ENCODE measurements around the gene PELI1.
A peak's percentile ranks its signal among the peaks of the same experiment; 100 is the strongest.

Gene PELI1

DNA sequence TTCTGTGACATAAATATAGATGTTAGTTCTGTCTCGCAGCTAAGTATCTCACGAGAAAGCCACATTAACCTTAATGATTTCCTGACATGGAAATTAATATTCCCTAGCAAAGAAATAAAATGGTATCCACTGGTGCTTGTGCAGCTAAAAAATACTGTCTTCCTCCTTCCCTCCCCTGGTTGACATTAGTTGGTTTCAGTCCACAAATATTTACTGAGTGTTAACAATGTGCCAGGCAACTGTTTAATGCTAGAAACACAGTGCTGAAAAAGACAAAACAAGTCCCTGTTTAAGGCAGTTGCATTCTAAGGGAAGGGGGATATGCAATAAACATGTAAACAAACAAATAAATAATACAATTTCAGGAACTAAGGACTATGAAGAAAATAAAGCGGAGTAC lies 80.8 kb downstream of the PELI1 start:
- Histone ChIP-seq H3K27ac (ENCODE audit: low read depth, low read length, severe bottlenecking) (peak overlapping the region; percentile 89), H3K4me3 (ENCODE audit: extremely low read depth, insufficient read depth, low read length, poor library complexity, severe bottlenecking) (no peak overlapping the region), H3K9me3 (ENCODE audit: control insufficient read depth, low read length) (no peaks in the 10 kb centered on the region), H3K4me1 (ENCODE audit: control insufficient read depth, insufficient read depth, low read length, poor library complexity, severe bottlenecking) (peaks cover 25% of the 10 kb centered on the region), H3K36me3 (ENCODE audit: control insufficient read depth, insufficient read depth, low read length) (no peaks in the 10 kb centered on the region)
- WGBS, 2 experiments (ENCODE audit: insufficient coverage in 2 of 2) = 100% methylated on average over 1 of the region's 3 CpGs

DNA sequence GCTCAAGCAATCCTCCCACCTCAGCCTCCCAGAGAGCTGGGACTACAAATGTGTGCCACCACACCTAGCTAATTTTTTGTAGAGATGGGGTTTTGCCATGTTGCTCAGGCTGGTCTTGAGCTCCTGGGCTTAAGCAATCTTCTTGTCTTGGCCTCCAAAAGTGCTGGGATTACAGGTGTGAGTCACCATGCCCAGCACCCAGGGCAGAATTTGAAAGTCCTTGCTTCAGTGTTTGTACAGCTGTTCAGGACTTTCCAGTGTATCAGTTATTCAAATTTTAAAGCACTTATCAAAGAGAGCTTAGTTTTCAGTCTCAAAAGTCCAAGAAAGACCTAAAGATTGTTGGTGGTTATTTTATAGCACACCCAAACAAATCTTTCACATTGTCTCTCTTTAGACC lies 81.4 kb downstream of the PELI1 start:
- Histone ChIP-seq H3K4me3 (ENCODE audit: extremely low read depth, insufficient read depth, low read length, poor library complexity, severe bottlenecking) (no peak overlapping the region), H3K36me3 (ENCODE audit: control insufficient read depth, insufficient read depth, low read length) (no peaks in the 10 kb centered on the region), H3K27ac (ENCODE audit: low read depth, low read length, severe bottlenecking) (no peak overlapping the region), H3K9me3 (ENCODE audit: control insufficient read depth, low read length) (no peaks in the 10 kb centered on the region), H3K4me1 (ENCODE audit: control insufficient read depth, insufficient read depth, low read length, poor library complexity, severe bottlenecking) (peaks cover 25% of the 10 kb centered on the region)

DNA sequence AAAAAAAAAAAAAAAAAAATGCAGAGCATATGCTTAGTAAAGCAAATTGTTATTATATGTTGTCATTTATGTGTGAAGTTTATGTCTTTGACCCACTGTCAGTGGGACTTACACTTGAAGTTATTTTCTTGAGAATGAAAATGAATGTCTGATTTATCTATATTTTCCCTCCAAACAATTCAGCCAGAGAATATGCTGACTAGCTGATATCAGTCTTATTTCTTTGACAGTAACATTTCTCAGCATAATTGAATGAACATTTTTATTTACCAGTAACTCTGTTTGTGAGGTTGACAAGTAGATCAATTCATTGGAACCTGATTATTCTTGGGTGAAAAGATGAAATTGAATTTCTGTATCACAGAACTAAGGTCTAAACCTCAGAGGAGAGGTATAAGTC lies 85.0 kb downstream of the PELI1 start:
- Histone ChIP-seq H3K4me3 (ENCODE audit: extremely low read depth, insufficient read depth, low read length, poor library complexity, severe bottlenecking) (no peak overlapping the region), H3K9me3 (ENCODE audit: control insufficient read depth, low read length) (no peaks in the 10 kb centered on the region), H3K36me3 (ENCODE audit: control insufficient read depth, insufficient read depth, low read length) (no peaks in the 10 kb centered on the region), H3K4me1 (ENCODE audit: control insufficient read depth, insufficient read depth, low read length, poor library complexity, severe bottlenecking) (peaks cover 19% of the 10 kb centered on the region), H3K27ac (ENCODE audit: low read depth, low read length, severe bottlenecking) (no peak overlapping the region)

DNA sequence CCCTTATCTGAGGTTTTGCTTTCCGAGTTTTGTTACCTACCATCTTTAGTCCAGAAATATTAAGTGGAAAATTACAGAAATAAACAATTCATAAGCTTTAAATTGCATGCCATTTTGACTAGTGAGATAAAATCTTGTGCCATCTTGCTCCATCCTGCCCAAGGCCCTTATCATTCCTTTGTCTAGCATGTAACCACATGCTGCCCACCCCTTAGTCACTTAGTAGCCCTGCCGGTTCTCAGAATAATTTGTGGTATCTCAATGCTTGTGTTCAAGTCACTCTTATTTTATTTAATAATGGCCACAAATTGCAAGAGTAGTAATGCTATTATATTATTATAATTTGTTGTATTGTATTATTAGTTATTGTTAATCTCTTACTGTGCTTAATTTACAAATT lies 88.2 kb downstream of the PELI1 start:
- H3K4me1 ChIP-seq (ENCODE audit: control insufficient read depth, insufficient read depth, low read length, poor library complexity, severe bottlenecking) = no peaks in the 10 kb centered on the region
- H3K27ac ChIP-seq (ENCODE audit: low read depth, low read length, severe bottlenecking) = no peak overlapping the region
- no peaks in the 10 kb centered on the region for H3K9me3 ChIP-seq (ENCODE audit: control insufficient read depth, low read length)
- no peaks in the 10 kb centered on the region for H3K36me3 ChIP-seq (ENCODE audit: control insufficient read depth, insufficient read depth, low read length)
- WGBS, 2 experiments (ENCODE audit: insufficient coverage in 2 of 2) = no CpG with 5 or more reads among the region's 2 CpGs
- H3K4me3 ChIP-seq (ENCODE audit: extremely low read depth, insufficient read depth, low read length, poor library complexity, severe bottlenecking) = no peak overlapping the region

DNA sequence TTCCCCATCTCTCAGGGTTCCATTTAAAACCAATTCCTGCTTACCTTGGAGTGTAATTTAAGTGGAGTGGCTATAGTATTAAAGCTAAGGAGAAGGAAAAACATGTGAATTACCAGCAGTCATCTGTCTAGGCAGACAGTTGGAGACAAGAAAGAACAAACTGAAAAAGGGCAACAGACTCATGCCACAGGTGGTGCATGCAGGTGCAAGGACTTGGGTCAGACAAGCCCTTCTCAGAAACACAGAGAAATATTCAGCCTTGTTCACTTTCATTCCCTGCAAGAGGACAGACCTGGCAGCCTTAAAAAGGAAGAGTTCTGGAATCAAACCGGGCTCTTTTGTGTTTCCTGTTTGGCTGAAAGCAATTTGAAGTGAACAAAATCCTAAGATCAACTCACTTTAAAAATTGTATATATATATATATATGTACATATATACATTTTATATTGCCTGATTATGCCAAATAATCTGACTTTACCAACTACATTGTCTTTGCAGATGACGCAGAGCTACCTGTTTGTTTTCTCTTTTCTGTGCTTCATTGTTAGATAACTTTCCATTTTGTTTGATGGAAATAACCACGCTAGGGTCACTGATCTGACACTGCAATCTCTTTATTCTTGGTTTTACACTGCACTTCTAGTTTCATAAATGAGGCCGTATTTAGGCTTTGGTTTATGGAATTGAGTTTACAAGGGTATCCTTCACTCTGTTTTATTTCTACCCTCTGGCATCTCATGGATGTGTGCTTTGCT lies 89.9 kb downstream of the PELI1 start:
- Histone ChIP-seq H3K36me3 (ENCODE audit: control insufficient read depth, insufficient read depth, low read length) (no peaks in the 10 kb centered on the region), H3K27ac (ENCODE audit: low read depth, low read length, severe bottlenecking) (no peak overlapping the region), H3K9me3 (ENCODE audit: control insufficient read depth, low read length) (no peaks in the 10 kb centered on the region), H3K4me3 (ENCODE audit: extremely low read depth, insufficient read depth, low read length, poor library complexity, severe bottlenecking) (no peak overlapping the region), H3K4me1 (ENCODE audit: control insufficient read depth, insufficient read depth, low read length, poor library complexity, severe bottlenecking) (no peaks in the 10 kb centered on the region)
- no CpG with 5 or more reads among the region's 4 CpGs for WGBS, 2 experiments (ENCODE audit: insufficient coverage in 2 of 2)

DNA sequence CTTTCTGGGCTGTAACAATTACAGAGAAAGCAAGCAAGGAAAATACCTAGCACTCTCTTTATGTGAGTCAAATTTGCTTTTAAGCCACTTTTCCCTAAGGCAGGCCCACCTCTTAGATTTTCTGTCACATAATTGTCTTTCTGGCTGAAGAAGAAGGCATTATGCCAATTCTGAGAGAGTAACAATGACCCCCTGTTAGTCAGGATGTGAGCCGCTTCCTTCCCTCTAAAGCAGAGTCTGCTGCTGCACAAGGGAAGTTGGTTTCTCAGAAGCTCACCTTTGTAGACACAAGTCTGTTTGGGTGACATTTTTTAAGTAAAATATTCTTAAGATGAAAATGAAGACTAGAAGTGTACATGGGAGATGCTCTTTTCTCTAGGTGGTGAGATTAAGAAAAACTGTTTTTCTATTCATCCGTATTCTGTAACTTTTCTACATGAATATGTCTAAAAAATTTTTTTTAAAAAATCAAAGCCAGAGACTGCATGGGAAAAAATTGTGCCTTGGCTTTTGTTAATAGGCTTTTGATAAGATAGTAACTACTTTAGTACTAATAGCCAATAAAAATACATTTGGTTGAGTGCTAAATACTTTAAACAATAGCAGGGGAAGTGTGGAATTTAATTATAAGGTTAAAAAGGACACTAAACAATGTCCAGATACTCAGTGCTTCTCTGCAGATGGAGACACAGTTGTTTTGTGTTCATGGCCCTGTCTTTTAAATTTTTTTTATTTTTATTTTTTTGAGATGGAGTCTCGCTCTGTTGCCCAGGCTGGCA lies 91.6 kb downstream of the PELI1 start:
- H3K4me3 ChIP-seq (ENCODE audit: extremely low read depth, insufficient read depth, low read length, poor library complexity, severe bottlenecking) = no peak overlapping the region
- H3K36me3 ChIP-seq (ENCODE audit: control insufficient read depth, insufficient read depth, low read length) = no peaks in the 10 kb centered on the region
- no peak overlapping the region for H3K27ac ChIP-seq (ENCODE audit: low read depth, low read length, severe bottlenecking)
- no peaks in the 10 kb centered on the region for H3K9me3 ChIP-seq (ENCODE audit: control insufficient read depth, low read length)
- WGBS, 2 experiments (ENCODE audit: insufficient coverage in 2 of 2) = 100% methylated on average over 1 of the region's 3 CpGs; no CpG with 5 or more reads in 1 of the 2 experiments
- H3K4me1 ChIP-seq (ENCODE audit: control insufficient read depth, insufficient read depth, low read length, poor library complexity, severe bottlenecking) = peaks cover 3% of the 10 kb centered on the region

DNA sequence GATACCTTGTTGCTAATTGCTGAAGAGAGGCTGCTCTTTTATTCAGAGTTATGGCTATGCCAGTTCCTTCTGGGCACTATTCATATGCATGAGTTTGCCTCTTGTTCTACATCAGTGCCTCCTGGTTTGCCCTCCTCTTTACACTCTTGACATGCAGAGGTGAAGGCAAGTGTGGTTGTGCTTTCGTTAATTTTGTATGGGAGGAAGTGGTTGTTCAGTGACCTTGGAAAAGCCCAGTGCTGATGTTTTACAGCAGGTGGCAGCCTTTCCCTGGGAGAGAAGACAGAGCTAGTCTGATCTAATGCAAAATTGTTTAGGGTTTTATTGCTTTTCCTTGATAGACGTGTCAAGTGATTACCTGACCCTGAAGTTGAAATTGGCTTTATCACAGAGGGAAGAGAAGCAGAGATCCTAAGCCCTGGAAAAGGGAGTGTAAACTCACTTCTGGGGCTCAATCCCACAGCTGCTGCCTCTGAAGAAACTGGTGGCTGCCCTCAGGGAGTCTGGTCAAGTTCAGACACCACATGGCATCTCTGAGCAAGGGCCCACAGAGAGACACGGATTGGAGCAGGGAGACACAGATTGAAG lies 94.5 kb downstream of the PELI1 start:
- Histone ChIP-seq H3K4me3 (ENCODE audit: extremely low read depth, insufficient read depth, low read length, poor library complexity, severe bottlenecking) (no peak overlapping the region), H3K27ac (ENCODE audit: low read depth, low read length, severe bottlenecking) (no peak overlapping the region), H3K4me1 (ENCODE audit: control insufficient read depth, insufficient read depth, low read length, poor library complexity, severe bottlenecking) (peaks cover 3% of the 10 kb centered on the region), H3K36me3 (ENCODE audit: control insufficient read depth, insufficient read depth, low read length) (no peaks in the 10 kb centered on the region), H3K9me3 (ENCODE audit: control insufficient read depth, low read length) (no peaks in the 10 kb centered on the region)
- 4 to 21% methylated on average over 2 of the region's 3 CpGs for WGBS, 2 experiments (ENCODE audit: insufficient coverage in 2 of 2)

DNA sequence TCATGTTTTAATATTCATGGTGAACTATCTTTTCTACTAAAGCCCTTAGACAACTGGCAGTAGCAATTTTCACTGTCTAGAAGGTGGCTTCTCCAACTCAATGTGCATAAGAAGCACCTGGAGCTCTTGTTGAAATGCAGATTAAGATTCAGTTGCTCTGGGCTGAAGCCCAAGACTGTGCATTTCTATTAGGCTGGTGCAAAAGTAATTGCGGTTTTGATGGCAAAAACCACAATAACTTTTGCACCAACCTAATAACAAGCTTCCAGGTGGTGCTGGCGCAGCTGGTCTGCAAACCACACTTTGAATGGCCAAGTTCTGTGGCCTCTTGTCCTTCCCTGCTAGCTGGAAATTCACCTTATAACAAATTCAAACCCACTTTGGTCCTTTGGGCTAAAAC lies 98.3 kb downstream of the PELI1 start:
- H3K27ac ChIP-seq (ENCODE audit: low read depth, low read length, severe bottlenecking) = no peak overlapping the region
- no peaks in the 10 kb centered on the region for H3K36me3 ChIP-seq (ENCODE audit: control insufficient read depth, insufficient read depth, low read length)
- H3K9me3 ChIP-seq (ENCODE audit: control insufficient read depth, low read length) = no peaks in the 10 kb centered on the region
- H3K4me1 ChIP-seq (ENCODE audit: control insufficient read depth, insufficient read depth, low read length, poor library complexity, severe bottlenecking) = peaks cover 3% of the 10 kb centered on the region
- no peak overlapping the region for H3K4me3 ChIP-seq (ENCODE audit: extremely low read depth, insufficient read depth, low read length, poor library complexity, severe bottlenecking)
- WGBS, 2 experiments (ENCODE audit: insufficient coverage in 2 of 2) = 100% methylated on average over 2 of the region's 2 CpGs
